ENCODE data around the gene TMBIM6.

The TMBIM6 gene

GRCh38 chr12:49794811-49795653 is 53.7 kb downstream of the TMBIM6 start:
- no peak overlapping the region for H3K4me3 ChIP-seq (ENCODE audit: low read length)
- no peak for DNase-seq (ENCODE audit: low read depth)
- TF ChIP-seq CTCF (conservative IDR thresholded peaks at IDR 0.05; ENCODE audit: low read depth, low read length) = no peak

GRCh38 chr12:49795654-49796105 is 54.3 kb downstream of the TMBIM6 start:
- no peak for TF ChIP-seq CTCF (conservative IDR thresholded peaks at IDR 0.05; ENCODE audit: low read depth, low read length)
- no peak overlapping the region for H3K4me3 ChIP-seq (ENCODE audit: low read length)
- DNase-seq (ENCODE audit: low read depth) = no peak

- no peak for TF ChIP-seq CTCF (conservative IDR thresholded peaks at IDR 0.05; ENCODE audit: low read depth, low read length)
- no peak overlapping the region for H3K4me3 ChIP-seq (ENCODE audit: low read length)
- DNase-seq (ENCODE audit: low read depth) = no peak
Measured at GRCh38 chr12:49796155-49796554, 54.8 kb downstream of the TMBIM6 start.

- no peak overlapping the region for H3K4me3 ChIP-seq (ENCODE audit: low read length)
- no peak for DNase-seq (ENCODE audit: low read depth)
- no peak for TF ChIP-seq CTCF (conservative IDR thresholded peaks at IDR 0.05; ENCODE audit: low read depth, low read length)
Measured at GRCh38 chr12:49796606-49797448, 55.5 kb downstream of the TMBIM6 start.

- TF ChIP-seq CTCF (conservative IDR thresholded peaks at IDR 0.05; ENCODE audit: low read depth, low read length) = no peak
- no peak for DNase-seq (ENCODE audit: low read depth)
- H3K4me3 ChIP-seq (ENCODE audit: low read length) = no peak overlapping the region
Measured at GRCh38 chr12:49797449-49797776, 56.1 kb downstream of the TMBIM6 start.

- H3K4me3 ChIP-seq (ENCODE audit: low read length) = no peak overlapping the region
- TF ChIP-seq CTCF (conservative IDR thresholded peaks at IDR 0.05; ENCODE audit: low read depth, low read length) = no peak
Measured at GRCh38 chr12:49798248-49798647, 56.9 kb downstream of the TMBIM6 start.

More at GRCh38 chr12:49798248-49798647, 56.9 kb downstream of the TMBIM6 start:
- no peak for DNase-seq (ENCODE audit: low read depth)
